GM18508 (cell line): ENCODE results near the gene WWP2.

Experiments used
- ATAC-seq: cut with Tn5 transposase; IDR thresholded peaks from one replicate; pipeline ENCODE4 v1.9.1; 2021; ENCODE audit warnings: moderate number of reproducible peaks; ENCODE audit not compliant: insufficient read depth, unreplicated experiment

WWP2 gene

GRCh38 chr16:69883744-69884143 is 121.6 kb downstream of the WWP2 start:
- ATAC-seq, result no peak

GRCh38 chr16:69885722-69886121 is 123.6 kb downstream of the WWP2 start:
- no peak for ATAC-seq

DNA sequence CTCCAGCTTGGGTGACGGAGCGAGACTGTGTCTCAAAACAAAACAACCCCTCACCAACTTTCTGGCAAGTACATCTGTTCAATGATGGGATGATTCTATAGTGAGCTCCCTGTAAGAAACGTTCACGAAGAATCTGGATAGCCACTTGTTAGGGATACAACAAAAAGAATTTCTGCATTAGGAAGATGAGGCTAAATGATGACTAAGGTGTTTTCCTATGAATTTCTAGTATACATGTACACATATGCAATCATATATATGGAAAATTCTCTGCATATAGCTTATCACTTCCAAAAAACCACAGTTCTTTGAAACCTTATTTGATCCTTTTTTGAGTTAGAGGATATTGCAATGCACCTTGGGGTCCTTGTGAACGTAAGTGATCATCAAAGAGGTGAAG is 124.6 kb downstream of the WWP2 start:
- ATAC-seq, result no peak

- ATAC-seq, result no peak
These were observed 126.0 kb downstream of the WWP2 start for GRCh38 chr16:69888005-69888590.

GRCh38 chr16:69889295-69889964 is 127.3 kb downstream of the WWP2 start:
- ATAC-seq, result no peak

GRCh38 chr16:69890114-69890891 is 128.2 kb downstream of the WWP2 start:
- no peak for ATAC-seq

DNA sequence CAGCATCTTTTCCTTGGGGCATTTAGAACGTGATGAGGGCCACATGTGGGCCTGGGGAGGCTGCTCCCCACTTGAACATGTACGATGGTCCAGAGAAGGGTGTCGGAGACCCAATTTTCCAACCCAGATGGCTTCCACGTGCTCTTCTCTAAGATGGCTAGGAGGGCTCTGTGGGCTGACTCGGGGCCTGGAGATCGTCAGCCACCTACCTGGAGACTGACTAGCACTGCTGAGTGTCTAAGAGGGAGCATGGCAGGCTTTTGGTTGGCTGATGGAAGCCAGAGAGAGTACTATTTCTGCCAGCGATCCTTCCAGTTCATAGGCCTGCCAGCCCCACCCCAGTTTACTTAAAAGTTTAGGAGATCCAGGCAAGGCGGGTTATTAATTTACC is 128.8 kb downstream of the WWP2 start:
- no peak for ATAC-seq

DNA sequence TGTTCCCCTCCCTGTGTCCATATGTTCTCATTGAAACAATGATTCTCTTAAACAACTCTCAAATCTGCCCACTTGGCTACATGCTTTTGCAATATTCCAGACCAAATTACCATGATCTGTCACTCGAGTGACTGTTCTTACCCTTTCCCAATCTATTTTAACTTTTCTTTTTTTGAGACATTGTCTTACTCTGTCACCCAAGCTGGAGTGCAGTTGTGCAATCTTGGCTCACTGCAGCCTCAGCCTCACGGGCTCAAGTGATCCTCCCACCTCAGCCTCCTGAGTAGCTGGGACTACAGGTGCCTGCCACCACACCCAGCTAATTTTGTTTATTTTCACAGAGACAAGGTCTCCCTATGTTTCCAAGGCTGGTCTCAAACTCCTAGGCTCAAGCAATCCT is 130.2 kb downstream of the WWP2 start:
- ATAC-seq, result no peak

DNA sequence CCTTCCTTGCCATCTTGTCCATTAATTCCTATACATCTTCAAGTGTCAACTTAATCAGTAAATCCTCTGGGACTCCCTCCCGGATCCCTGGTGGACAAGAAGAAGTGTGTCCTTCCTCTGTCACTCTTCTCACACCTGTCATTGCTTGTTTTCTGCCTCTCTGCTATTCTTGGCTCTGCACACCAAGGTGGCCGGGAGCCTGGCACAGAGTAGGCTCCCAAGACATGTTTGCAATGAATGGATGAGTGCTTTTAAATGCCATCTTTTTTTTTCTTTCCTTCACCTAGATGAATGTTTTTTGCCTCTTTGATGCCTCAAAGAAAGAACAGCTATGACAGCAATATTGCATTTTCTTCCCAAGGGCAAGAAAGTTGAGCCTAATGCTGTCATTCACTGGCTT is 131.0 kb downstream of the WWP2 start:
- ATAC-seq, result no peak

- no peak for ATAC-seq
These were observed 132.5 kb downstream of the WWP2 start for GRCh38 chr16:69894676-69895075.

DNA sequence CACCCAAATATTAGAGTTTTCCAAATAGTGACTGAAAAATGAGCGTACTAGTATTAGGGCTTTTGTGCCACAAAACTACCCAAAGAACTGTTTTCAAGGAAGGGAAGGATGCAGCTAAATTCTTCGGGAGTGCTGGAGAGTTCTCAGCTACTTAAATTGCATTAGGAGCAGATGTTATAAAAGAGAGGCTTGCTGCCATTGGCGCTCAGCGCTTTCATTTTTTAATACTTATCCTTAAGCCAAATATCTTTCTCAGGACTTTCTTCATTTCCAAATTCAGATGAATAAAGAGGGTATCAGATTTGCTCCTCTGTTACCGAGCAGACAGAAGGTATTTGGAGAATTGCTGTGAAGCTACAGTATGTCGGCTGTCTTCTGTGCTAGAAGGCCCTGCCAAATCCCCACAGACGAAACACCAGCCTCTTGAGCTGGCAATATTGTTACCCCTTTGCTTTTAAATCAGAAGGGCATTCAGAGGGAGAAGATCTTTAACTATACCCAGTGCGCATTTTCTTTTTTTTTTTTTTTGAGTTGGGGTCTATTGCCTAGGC is 141.8 kb downstream of the WWP2 start:
- ATAC-seq, result no peak

DNA sequence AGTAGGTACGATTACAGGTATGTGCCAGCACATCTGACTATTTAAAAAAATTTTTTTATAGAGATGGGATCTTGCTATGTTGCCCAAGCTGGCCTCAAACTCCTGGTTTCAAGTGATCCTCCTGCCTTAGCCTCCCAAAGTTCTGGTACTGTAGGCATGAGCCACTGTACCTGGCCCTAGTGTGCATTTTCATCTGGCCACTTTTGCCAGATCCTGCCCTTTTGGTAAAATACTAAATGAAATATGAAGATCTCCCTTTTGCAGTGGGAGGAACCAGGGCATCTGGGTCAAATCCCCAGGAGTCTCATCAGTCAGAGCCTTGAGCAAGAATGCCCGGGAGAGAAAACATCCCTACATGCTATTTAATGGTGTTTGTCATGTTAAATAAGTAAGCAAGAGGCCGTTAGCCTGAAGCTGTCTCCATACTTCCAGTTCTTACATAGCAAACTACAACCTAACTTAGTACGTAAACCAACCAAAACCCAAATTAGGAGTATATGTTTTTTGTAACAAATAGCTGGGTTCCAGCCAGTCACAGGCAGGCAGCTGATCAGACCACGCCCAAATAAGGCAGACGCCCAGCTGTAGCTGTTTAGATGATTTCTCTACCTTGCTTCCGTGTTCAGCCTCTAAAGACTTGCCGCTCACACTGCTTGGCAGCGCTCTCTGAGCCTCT is 142.5 kb downstream of the WWP2 start:
- no peak for ATAC-seq

DNA sequence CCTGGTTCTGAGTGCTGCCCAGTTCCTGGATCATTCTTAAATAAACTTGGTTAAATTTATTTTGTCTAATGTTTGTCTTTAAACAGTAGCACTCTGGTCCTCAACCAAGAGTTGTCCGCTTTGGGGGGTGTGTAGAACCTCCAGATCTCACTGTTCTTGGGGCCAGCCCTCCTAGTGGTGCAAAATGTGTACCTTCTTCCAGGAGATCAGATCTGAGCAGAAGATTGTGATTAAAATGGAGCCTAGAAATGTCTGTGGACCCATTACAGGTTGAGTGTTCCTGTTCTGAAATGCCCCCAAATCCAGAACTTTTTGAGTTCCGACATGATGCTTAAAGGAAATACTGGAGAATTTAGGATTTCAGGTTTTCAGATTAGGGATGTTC is 143.0 kb downstream of the WWP2 start:
- no peak for ATAC-seq

GRCh38 chr16:69906838-69907401 is 144.8 kb downstream of the WWP2 start:
- no peak for ATAC-seq

GRCh38 chr16:69909043-69909442 is 146.9 kb downstream of the WWP2 start:
- ATAC-seq, result no peak

DNA sequence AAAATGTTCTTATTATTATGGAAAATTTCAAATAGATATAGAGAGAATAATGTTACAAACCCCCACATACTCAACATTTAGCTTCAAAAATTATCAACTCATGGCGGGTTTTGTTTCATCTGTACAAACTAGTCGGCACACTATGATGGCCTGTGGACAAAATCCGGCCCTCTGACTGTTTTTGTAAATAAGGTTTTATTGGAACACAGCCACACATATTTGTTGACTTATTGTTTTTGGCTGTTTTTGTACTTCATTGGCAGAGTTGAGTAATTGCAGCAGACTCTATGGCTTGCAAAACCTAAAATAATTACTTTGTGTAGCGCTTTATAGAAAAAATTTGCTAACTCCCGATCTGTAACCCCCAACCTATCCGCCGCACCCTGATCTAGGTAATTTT is 147.6 kb downstream of the WWP2 start:
- ATAC-seq, result no peak

- ATAC-seq, result no peak
These were observed 148.8 kb downstream of the WWP2 start for GRCh38 chr16:69910964-69911363.

GRCh38 chr16:69916462-69916861 is 154.3 kb downstream of the WWP2 start:
- ATAC-seq, result no peak

DNA sequence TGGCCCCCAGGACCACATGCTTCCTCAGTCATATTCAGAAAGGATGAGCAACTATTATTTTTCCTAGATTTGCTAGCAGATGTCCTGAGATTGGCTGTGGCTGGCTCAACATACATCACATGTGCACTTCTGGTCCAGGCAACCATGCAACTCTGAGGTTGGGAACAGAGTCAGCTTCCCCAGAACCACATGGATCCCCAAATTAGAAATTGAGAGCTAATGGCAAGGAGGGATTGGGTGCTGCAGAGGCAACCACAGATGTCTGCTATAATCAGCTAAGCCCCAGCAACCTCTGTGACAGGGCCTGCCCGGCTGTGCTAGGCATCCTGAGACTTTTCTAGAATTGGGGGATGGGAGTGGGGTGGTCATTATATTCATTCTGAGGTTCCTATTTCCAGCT is 155.2 kb downstream of the WWP2 start:
- no peak for ATAC-seq

DNA sequence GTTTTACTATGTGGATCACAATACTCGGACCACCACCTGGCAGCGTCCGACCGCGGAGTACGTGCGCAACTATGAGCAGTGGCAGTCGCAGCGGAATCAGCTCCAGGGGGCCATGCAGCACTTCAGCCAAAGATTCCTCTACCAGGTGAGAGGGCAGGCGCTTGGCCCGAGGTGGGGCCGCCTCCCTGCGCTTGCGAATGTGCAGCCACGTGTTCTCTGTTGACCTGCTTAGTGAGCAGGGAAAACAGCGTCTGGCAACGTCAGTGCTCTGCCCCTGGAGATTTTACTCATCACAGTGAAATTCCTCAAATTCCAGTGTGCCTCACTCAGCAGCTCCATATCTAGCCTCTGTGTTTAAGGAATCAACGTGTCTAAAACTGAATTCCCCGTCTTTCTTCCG is 155.6 kb downstream of the WWP2 start:
- ATAC-seq, result no peak

DNA sequence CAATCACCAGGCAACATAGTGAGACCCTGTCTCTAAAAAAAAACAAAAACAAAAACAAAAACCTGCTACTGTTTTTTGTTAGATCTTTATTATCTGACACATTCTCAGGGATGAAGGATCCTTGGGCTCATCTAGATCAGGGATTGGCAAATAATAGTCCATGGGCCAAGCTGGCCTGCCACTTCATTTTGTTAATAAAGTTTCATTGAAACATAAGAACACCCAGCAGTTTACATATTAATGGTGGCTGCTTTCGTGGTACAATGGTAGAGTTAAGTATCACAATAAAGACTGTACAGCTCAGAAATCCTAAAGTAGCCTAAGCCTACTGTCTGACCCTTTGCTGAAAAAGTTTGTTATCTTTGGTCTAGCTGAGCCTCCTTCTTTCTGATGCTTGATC is 156.1 kb downstream of the WWP2 start:
- no peak for ATAC-seq
